Activated naive CD4-positive, alpha-beta T cell treated with anti-CD3 and anti-CD28 coated beads, Interleukin-2, amount 50 U/mL, for 16 hours (primary cell): ENCODE results near the gene SHISA8.

Source experiments
- DNase-seq: peaks from one replicate; pipeline ENCODE4 v3.0.0-alpha.2; 2020

Gene SHISA8

GRCh38 chr22:41933411-41934177 lies 18.7 kb upstream of the SHISA8 start:
- DNase-seq, result no peak

- no peak for DNase-seq
Observed at GRCh38 chr22:41932353-41932752, 17.5 kb upstream of the SHISA8 start.

- DNase-seq, result no peak
Observed at GRCh38 chr22:41931701-41932269, 16.9 kb upstream of the SHISA8 start.

GRCh38 chr22:41929418-41929810 lies 14.5 kb upstream of the SHISA8 start:
- no peak for DNase-seq

- no peak for DNase-seq
Observed at GRCh38 chr22:41928593-41929417, 13.9 kb upstream of the SHISA8 start.

- DNase-seq, result no peak
Observed at GRCh38 chr22:41927813-41928212, 12.9 kb upstream of the SHISA8 start.

- peak; percentile 80 for DNase-seq
Observed at GRCh38 chr22:41925783-41926460, 11.0 kb upstream of the SHISA8 start.

- DNase-seq, result no peak
Observed at GRCh38 chr22:41923595-41924276, 8.9 kb upstream of the SHISA8 start.

- DNase-seq, result no peak
Observed at GRCh38 chr22:41922940-41923594, 8.2 kb upstream of the SHISA8 start.

- DNase-seq, result no peak
Observed at GRCh38 chr22:41922328-41922727, 7.5 kb upstream of the SHISA8 start.

GRCh38 chr22:41920271-41920976 lies 5.5 kb upstream of the SHISA8 start:
- no peak for DNase-seq

GRCh38 chr22:41919357-41920224 lies 4.7 kb upstream of the SHISA8 start:
- DNase-seq, result peak; percentile 53

- no peak for DNase-seq
Observed at GRCh38 chr22:41917903-41918791, 3.3 kb upstream of the SHISA8 start.

- no peak for DNase-seq
Observed at GRCh38 chr22:41917375-41917902, 2.6 kb upstream of the SHISA8 start.

GRCh38 chr22:41916745-41917358 lies 2.0 kb upstream of the SHISA8 start:
- no peak for DNase-seq

- no peak for DNase-seq
Observed at GRCh38 chr22:41915786-41916493, 1.1 kb upstream of the SHISA8 start.

GRCh38 chr22:41914611-41915034 lies 251 bp downstream of the SHISA8 start:
- no peak for DNase-seq
